ENCODE results near the gene ANKRD9.
"Not testable (repeated sequence)": the region's sequence is repeated elsewhere in the genome, so short reads cannot be mapped to it uniquely, and the experiment has no call there.

ANKRD9 gene

GRCh38 chr14:102537981-102538601 is 28.5 kb upstream of the ANKRD9 start:
- no peak for DNase-seq

GRCh38 chr14:102532204-102532658 is 22.7 kb upstream of the ANKRD9 start:
- DNase-seq, result no peak

- peak in 1 of 5 donors; percentile 58 for DNase-seq
Measured at GRCh38 chr14:102530828-102531478, 21.4 kb upstream of the ANKRD9 start.

GRCh38 chr14:102528431-102529170 is 19.0 kb upstream of the ANKRD9 start:
- DNase-seq, result no peak

- DNase-seq, result no peak
Measured at GRCh38 chr14:102525929-102526497, 16.4 kb upstream of the ANKRD9 start.

- DNase-seq, result peak in 1 of 5 donors; percentile 60
Measured at GRCh38 chr14:102525219-102525928, 15.8 kb upstream of the ANKRD9 start.

GRCh38 chr14:102524451-102525218 is 15.1 kb upstream of the ANKRD9 start:
- DNase-seq, result peak; percentile 84 to 96 (median 89)

- no peak for DNase-seq
Measured at GRCh38 chr14:102523569-102524450, 14.2 kb upstream of the ANKRD9 start.

- DNase-seq, result no peak
Measured at GRCh38 chr14:102523200-102523568, 13.6 kb upstream of the ANKRD9 start.

- not testable (repeated sequence) for DNase-seq
Measured at GRCh38 chr14:102519709-102520108, 10.1 kb upstream of the ANKRD9 start.

- DNase-seq, result no peak
Measured at GRCh38 chr14:102518063-102518648, 8.6 kb upstream of the ANKRD9 start.

- no peak for DNase-seq
Measured at GRCh38 chr14:102517392-102518062, 8.0 kb upstream of the ANKRD9 start.

- DNase-seq, result peak in 3 of 5 donors; percentile 40 to 56 (median 46)
Measured at GRCh38 chr14:102516531-102517391, 7.2 kb upstream of the ANKRD9 start.

- no peak for DNase-seq
Measured at GRCh38 chr14:102514987-102515733, 5.6 kb upstream of the ANKRD9 start.

- no peak for DNase-seq
Measured at GRCh38 chr14:102513899-102514772, 4.6 kb upstream of the ANKRD9 start.

GRCh38 chr14:102512793-102513300 is 3.3 kb upstream of the ANKRD9 start:
- no peak for DNase-seq

- no peak for DNase-seq
Measured at GRCh38 chr14:102511538-102511937, 2.0 kb upstream of the ANKRD9 start.
